Activated gamma-delta T cell treated with Interleukin-2 at 50 U/mL for 16 hours (primary cell): ENCODE data around the gene MLH3.
"Not testable (repeated sequence)": the region's sequence is repeated elsewhere in the genome, so short reads cannot be mapped to it uniquely, and the experiment has no call there.

Source experiments
- DNase-seq: peaks from one replicate; pipeline ENCODE4 v3.0.0-alpha.2; 2020

Gene MLH3

DNA sequence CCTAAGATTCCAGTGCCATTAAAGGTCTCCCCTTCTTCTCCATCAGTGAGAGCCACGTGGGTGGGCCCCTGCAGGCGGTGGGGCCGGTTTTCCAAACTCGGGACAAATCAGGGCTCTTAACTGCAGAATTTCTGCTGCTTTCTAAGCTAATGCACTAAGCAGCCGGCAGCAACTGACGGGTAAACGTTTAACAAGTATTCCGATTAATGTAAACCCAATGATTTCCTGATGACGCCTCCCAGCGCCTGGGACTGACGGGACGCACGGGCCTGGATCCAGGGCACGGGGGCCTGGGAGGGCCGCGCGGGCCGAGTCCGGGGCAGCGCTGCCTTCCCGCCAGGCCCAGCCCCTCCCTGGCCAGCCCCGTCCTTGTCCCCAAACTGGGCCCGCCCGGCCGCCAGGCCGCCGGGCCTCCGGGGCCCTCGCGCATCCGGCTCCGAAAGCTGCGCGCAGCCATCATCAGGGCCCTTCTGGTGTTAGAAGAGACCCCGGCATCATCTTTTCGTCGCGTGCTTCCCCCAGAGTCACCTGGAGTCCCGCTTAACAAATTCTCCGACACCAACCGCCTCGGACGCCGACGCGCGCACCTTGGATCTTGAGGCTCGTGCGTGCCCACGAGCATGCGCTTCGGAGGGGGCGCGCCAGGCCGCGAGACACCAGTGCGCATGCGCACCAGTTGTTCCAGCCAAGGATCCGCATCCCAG, at the start of gene MLH3:
Gene MLH3, minus strand, starts transcription at position 616 of the 704 bp plus-strand sequence. CDS start 1,812 bp downstream, outside the sequence.
- peak; percentile 74 for DNase-seq

DNA sequence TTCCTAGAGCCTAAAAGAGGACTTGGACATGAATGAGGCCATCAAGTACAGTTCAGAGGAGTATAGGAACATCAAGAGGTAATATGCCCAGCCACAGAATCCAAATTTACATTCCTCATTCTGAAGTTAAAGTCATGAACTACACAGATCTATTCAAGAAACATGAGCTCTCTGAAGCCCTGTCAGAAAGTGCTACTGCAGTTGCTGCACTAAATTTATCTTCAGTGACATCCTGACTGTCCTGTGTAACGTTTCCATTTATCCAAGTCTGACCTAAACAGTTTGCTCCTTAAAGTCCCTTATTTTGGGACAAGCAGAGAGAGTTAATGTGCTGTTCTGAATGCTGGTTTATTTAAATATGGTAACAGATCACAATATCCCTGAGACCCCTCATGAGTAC, 47.4 kb upstream of the MLH3 start:
- no peak for DNase-seq

DNA sequence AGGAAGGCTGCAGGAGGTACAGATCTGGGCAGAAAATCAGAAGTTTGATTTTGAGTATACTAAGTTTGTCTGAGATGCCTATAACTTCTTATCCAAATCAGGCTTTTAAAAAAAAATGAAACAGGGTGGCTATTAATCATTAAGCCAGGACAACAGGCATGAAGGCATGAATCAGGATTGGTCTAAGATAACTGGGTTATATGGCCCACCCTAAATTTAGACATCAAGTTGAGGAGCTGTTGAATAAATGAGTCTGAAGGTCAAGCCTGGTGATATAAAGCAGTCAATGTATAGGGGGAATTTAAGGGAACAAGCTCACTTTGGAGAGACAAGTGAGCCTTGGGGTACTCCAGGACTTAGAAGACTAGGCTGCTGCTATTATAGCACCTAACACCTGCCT, 46.9 kb upstream of the MLH3 start:
- no peak for DNase-seq

DNA sequence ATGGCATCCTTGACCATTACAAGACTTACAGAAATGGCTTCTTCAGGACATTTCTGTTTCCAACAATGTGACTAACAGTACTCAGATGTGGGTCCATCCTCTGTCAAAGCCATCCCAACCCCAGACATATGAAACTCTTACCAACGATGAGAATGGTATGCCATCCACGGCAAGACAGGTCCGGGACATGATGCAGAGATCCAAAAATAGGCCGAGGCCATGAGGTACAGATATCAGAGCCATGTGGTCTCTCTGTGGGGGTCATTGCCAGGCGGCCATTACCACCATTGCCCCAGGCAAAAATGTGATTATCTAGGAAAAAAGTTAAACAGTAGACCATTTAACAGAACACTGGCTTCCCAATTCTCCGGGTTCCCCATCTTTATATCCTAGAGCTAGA, 45.7 kb upstream of the MLH3 start:
- DNase-seq = no peak

DNA sequence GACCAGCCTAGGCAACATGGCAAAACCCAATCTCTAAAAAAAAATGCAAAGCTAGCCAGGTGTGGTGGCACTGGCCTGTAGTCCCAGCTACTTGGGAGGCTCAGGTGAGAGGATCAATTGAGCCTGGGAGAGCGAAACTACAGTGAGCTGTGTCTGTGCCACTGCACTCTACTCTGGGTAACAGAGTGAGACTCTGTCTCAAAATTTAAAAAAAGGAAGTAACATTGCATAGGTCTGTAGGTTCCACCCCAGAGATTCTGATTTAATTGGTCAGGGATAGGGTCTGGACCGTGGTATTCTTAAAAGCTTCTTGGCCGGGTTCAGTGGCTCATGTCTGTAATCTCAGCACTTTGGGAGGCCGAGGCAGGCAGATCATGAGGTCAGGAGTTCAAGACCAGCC, 44.4 kb upstream of the MLH3 start:
- DNase-seq = no peak

DNA sequence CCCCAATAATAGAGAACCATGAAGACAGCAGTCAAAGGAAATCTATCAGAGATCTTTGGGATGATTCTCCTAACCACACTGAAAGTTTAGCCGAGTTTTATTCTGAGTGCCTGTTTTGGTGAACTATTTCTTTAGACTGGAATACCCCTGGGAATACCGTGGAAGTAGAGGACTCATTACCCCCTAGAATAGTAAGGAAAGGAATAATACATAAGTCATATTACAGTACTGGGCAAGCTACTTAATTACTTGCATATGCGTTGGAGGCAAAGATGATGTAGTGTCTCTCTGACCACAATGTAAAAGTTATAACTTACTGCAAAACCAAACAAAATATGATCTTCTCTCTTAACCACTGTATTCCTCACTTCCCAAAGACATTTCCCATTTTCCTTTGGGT, 43.6 kb upstream of the MLH3 start:
- DNase-seq = no peak

DNA sequence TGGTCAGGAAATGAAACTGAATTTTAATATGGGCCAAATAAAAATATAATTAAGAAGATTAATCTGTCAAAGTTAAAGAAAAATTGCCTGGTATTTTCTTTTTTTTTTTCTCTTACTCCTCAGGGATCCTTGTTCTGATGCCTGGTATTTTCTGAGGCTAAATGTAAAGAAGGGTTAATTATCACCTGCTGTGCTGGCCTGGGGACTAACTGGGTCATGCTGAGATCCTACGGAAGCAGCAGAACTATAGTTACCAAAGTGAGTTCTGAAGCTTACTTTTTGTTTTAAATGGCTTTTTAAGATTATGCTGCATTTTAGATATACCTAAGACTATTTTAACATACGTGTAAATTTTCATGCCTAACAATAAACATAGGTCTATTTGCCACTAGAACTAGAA, 41.4 kb upstream of the MLH3 start:
- DNase-seq = no peak

DNA sequence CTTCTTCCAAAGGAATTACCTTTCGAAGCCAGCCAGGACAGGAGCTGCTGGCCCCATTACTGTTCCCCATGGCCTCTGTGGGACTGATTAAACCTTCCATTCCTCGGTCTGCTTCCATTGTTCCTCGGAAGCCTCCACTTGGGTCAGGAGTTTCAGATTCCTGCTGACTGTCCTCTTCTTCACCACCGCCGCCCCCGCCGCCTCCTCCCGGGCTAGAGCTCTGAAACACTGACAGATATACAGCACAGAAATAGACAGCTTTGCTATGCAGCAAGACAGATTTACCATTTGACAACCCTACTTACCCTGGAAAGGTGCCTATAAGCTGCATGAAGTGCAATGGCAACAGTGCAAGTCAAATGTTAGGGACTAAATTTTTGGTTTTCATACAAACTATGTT, 40.0 kb upstream of the MLH3 start:
- DNase-seq = no peak

DNA sequence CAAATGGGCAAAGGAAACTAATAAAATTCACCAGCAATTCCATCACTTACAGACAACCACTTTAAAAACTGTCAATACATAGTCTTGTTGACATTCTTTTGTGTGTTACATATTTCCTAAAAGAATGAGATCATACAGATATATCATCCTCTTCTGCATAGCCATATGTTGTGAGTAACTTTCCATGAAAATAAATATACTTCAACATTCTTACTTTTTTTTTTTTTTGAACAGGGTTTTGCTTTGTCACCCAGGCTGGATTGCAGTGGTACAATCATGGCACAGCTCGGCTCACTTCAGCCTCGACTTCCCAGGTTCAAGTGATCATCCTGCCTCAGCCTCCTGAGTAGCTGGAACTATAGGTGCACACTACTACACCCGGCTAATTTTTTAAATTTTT, 39.1 kb upstream of the MLH3 start:
- DNase-seq = no peak

DNA sequence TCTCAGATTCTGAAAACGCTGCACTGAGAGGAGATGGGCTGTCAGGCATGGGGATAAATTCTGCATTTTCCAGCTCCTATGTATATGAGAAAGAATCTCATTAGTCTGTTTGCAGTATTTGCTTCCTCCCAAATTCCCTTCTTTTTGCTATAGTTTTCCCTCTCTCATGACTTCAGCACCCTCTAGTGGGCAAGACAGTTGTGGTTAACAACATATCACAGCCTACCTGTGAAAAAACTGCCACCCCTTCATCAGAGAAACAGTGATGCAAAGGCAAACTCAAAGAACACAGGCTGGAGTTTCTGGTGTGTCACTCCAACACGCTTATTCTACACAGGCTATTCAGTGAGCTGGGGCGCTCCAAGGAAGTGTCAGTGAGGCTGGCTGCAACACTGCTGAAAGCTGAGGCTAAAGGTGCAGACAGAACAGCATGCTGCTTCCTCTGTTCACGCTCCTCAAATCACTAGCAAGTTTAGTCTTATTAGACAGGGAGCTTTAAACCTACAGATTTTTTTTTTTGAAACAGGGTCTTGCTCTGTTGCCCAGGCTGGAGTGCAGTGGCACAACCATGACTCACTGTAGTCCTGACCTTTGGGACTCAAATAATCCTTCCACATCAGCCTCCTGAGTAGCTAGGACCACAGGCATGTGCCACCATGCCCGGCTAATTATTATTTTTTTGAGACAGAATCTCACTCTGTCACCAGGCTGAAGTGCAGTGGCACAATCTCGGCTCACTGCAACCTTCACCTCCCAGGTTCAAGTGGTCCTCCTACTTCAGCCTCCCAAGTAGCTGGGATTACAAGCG, 37.5 kb upstream of the MLH3 start:
- DNase-seq = peak; percentile 30

DNA sequence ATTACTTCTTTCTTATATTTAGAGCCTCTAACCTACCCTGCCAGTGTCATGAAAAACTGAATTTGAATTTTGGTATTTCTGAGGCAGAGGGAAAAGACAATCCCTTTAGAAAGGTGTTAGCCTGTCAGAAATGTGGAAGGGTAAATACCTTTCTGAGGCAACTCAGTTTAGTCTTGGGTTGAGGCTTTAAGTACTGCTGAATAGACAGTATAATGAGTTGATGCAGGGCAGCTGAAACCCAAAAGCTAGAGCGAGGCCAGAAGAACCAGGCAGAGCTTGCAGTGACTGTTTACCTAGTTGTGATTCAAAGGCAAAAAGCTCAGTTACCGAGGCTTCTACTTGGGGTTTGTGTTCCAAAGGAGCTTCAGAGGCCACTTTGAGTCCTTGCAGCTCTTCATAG, 36.9 kb upstream of the MLH3 start:
- no peak for DNase-seq

DNA sequence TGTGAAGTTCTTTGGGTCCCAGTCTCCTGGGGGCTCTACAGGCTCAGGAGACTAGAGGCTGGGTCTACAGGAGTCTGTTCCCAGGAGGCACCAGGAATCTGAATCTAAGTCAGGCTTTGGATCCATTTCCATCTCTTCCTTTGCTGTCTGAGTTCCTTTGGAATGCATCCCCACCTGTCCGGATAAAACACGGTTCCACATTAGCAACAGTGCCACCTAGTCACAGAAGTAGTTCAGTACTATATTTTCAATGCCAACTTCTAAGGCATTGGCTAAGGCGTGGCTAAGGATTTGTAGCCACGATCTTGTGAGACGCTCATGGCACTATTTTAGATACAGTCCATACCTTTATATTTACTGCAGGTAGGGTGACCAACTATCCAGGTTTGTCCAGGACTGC, 33.2 kb upstream of the MLH3 start:
- DNase-seq = no peak

DNA sequence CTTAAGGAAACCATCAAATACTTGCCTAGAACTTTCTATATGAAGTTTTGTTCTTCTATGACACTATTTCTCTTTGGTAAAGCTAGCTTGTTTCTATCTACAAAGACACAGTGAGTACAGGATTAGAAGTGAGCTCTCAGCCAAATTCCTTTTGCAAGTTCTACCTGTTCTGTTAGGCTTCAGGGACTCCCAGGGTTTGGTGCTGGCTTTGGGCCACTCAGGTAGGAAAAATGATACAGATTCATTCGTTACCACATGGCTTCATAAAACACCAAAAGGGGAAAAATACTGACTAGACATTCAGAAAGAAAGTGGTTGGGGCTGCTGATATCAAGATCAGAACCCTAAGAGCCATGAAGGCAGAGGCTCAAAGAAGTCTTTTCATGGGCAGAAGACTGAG, 32.0 kb upstream of the MLH3 start:
- no peak for DNase-seq

DNA sequence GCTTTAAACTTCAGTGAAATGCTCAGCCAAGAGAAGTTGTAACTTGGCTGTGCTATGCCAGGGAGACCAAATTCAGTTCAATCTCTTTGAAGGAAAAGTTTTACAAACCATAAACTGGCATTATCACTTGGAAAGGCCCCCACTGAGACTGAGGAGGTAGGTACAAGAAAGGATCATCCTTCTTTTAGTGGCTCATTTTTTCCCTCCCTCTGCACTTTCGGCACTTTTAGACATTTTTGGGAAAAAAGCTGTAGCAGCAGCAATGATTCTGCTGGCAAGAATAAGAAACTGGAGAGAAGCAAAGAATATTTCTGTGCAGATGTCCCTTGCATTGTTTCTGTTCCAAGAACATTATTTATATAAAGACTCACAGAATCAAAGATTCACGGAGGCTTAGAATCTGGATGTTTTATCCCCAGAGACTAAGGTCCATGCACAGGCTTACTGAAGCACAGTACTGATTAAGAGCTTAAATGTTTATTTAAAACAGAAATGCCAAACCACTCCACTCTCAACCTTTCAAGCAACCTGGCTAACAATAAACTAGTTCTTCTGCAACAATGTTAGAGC, 30.5 kb upstream of the MLH3 start:
- DNase-seq = no peak

DNA sequence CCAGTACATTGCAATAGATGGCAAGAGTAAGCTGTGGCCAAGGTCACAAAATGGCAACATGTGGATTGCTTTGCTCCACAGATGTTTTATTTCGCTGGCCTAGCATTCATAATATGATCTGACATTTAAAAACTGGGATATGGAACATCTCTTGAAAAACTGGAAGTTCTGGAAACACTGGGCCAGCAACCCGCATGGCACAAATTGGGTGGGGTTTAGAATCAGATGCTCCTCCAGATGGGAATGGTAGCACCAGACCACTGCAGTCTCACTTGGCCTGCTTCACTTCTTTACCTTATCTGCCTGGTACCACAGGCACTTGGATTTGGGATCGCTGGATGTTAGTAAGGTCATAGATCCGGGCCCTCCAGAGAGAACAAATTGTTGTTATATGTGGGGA, 28.3 kb upstream of the MLH3 start:
- no peak for DNase-seq

DNA sequence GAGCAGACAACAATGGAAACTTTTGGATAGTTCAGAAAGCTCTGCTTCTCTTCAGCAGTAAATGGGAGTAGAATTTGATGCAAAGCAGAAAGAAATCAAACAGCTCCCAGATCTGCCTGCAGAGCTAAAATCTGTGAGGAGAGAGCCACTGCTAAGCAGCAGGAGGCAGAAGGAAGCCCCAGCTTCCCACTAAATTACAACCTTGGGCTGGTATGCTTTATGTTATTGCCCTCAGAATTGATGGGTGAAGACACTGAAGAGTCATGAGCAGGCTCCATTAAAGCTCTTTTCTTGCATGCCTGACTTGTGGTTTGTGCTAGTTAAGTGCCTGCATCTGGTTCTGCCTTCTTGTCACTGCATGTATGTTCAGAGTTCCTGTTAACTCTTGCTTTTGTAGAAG, 26.5 kb upstream of the MLH3 start:
- DNase-seq = no peak

DNA sequence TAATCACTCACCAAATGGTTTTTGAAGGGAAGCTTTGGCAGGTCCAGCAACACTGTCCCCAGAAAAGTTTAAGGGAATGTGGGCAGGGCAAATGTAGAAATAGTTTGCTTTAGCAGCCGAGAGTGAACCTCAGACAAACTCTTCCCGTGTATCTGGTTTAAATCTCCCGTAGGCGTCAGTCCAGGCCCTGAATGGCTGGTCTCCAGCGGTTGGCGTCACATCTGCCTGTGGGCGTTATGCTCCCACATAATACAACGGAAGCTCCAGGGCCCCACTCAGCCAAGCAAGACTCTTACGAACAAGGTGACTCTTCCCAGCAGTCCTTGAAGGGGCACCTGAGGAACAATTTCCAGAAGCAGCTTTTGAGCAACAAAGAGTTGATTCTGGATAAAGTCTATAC, 19.1 kb upstream of the MLH3 start:
- no peak for DNase-seq

DNA sequence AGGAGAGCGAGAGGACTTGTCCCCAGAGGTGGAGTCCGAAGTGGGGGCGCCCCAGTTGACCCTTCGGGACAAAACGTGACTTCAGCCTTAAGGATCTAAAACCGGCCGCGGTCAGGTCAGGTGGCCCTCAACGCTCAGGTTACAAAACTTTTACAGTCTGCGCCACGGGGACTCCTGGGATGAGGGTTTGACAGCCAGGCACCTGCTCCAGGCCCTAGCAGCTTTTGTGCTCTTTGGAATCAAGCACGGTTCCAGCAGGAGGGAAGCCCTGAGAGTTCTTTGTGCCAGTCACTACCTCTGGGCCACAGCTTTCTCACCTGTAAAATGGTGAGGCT, 18.5 kb upstream of the MLH3 start:
- DNase-seq = no peak

DNA sequence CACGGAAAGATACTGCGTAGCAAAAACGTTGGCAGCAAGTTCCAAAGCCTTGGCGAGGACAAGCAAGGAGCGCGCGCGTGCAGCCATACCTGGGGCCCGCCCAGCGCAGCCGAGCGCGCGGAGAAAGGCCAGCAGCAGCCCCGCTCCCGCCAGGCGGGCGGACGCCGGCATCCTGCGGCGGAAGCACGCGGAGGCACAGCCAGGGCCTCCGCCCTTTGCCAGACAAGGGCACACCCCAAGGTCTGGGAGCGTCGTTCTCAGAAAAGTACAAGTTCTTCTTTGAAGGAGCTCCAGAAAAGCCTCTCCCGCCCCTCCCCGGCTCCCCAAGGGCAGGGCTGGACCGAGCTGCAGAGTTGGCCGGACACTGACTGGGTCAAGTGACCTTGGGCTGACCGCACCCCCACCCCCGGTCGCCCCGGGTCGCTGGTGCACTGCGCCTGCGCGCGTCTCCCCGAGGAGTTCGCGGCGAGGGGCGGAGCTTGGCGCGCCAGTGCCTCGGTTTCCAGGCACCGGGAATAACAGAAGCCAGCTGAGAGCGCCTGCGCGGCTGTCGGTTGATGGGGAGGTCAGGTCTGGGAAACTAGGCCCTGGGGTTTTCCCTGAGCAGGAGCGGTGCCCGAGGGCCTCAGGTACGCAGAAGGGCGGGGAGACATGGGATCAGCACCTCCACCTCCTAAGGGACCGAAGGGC, 18.0 kb upstream of the MLH3 start, which contains the start of gene ZC2HC1C:
Gene ZC2HC1C, plus strand, starts transcription at position 521 of the 690 bp plus-strand sequence. CDS start 933 bp downstream, outside the sequence.
- DNase-seq = peak; percentile 20

DNA sequence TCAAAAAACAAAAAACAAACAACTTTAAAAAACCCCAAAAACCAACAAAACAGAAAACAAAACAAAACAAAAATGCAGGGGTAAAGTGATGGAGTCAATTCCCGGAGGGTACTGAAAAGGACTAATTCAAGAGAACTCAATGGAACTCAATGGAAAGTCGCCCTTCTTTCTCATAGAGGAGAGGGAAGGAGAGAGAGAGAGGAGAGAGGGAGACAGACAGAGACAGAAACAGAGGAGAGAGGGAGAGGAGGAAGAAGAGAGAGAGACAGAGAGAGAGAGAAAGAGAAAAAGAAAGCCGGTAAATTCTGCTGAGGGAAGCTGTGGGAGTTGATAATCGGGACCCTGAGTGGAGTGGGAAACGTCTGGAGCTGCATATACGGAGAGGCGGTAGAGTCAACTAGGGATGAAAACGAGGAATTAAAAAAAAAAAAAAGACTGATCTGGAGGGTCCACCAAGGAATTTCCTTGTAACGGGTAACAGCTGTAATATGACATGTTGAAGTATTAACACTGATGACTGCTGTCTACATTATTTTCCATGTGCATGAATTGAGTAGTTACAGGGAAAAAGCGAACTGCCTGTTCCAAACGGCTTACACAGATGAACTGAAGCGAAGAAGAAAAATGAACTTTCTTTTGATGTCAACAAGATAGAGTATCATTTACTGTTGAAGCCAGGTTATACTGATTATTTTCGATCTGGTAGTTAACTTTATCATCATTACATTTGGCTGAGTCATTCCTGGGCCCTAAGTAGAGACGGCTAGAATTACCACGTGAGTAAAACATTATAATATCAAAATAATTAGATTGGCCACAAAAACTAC, 17.2 kb upstream of the MLH3 start:
- DNase-seq = no peak

DNA sequence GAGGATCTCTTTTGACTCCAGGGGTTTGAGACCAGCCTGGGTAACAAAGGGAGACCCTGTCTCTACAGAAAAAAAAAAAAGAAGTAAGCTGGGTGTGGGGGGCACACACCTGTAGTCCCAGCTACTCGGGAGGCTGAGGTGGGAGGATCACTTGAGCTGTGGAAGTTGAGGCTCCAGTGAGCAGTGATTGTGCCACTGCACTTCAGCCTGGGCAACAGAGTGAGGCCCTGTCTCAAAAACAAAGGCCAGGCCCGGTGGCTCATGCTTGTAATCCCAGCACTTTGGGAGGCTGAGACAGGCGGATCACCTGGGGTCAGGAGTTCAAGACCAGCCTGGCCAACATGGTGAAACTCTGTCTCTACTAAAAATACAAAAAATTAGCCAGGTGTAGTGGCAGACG, 16.5 kb upstream of the MLH3 start:
- not testable (repeated sequence) for DNase-seq

DNA sequence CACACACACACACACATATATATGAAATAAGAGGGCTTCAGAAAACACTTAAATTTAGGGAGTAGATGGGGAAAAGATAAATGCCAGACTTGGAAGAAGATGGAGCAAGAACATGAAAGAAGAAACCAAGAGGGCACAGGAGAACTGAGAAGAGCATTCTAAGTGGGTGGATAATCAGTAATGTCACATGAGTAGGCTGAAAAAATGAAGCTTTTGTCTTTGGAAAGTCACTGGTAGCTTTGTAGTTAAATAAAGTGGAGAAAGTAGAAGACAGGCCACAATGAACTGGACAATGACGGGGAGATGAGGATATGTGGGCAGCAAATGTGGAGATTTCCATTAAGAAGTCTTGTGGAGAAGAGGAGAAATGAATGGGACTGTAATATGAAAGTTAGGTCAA, 15.9 kb upstream of the MLH3 start:
- DNase-seq = no peak

DNA sequence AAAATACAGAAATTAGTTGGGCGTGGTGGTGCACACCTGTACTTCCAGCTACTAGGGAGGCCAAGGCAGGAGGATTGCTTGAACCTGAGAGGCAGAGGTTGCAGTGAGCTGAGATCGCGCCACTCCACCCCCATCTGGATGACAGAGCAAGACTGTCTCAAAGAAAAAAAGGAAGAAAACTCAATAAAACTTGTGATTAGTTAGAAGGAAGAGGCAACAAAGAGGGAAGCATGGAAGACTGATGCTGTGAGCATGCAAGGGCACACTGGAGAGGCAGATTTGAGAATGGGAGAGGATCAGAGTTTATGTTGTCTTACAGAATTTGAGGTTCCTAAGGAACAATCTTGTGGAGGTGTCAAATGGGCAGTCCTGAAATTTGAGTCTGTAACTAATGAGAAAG, 15.4 kb upstream of the MLH3 start:
- DNase-seq = no peak
